ENCODE measurements around the gene KCNQ2.

The KCNQ2 gene

GRCh38 chr20:63351811-63352591, 120.5 kb downstream of the KCNQ2 start:
- no peak for DNase-seq

GRCh38 chr20:63351326-63351700, 121.1 kb downstream of the KCNQ2 start:
- no peak for DNase-seq

- no peak for DNase-seq
Observed at GRCh38 chr20:63350597-63351325, 121.7 kb downstream of the KCNQ2 start.
